ENCODE results near the gene AFF2.

AFF2 gene

DNA sequence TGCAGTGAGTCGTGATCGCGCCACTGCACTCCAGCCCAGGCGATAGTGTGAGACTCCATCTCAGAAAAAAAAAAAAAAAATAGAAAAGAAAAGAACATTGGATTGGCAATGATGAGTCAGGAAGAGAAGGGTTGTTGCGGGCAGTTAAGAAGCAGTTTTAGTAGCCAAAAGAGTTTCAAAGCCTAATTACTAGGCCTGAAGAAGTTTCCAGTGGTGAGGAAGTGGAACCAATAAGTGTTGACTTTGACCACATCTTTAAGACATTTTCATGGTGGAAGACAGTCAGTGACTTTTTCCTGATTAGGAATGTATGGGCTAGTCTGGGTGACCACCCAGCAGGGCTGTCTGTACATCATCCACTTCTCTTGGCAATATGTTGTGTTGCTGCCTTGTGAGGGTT is 442.3 kb downstream of the AFF2 start:
- TF ChIP-seq, protein P1, sequence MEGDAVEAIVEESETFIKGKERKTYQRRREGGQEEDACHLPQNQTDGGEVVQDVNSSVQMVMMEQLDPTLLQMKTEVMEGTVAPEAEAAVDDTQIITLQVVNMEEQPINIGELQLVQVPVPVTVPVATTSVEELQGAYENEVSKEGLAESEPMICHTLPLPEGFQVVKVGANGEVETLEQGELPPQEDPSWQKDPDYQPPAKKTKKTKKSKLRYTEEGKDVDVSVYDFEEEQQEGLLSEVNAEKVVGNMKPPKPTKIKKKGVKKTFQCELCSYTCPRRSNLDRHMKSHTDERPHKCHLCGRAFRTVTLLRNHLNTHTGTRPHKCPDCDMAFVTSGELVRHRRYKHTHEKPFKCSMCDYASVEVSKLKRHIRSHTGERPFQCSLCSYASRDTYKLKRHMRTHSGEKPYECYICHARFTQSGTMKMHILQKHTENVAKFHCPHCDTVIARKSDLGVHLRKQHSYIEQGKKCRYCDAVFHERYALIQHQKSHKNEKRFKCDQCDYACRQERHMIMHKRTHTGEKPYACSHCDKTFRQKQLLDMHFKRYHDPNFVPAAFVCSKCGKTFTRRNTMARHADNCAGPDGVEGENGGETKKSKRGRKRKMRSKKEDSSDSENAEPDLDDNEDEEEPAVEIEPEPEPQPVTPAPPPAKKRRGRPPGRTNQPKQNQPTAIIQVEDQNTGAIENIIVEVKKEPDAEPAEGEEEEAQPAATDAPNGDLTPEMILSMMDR (IDR thresholded peaks at IDR 0.05; ENCODE audit: low read depth, low read length), result no peak
- H3K4me3 ChIP-seq (ENCODE audit: low read depth, low read length), result no peak overlapping the region

DNA sequence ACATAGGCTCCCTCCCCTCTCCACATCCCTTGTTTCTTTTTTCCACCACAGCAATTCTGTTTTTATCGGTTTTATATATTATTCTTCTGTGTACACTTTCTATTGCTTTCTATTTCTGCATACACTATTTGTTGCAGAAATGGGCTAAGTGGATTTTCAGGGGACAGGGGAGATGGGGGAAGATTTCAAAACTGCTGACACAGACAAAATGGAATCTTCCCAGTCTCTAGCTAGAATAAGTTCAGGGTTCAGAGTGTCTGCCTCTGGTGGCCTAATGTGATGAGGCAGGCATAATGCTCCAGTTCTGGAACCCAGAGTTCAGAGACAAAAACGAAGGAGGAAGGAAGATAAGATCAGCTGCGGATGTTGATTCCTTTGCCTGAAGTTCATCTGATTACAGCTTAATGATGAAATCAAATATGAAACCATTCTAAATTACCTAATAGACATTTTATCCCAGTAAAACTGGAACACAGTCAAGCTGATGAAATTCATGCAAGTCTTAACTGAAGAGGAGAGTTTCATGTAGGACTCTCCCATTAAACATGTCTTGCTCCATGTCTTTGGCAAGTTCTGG is 447.1 kb downstream of the AFF2 start:
- H3K4me3 ChIP-seq (ENCODE audit: low read depth, low read length), result no peak overlapping the region
- TF ChIP-seq, protein P1 (IDR thresholded peaks at IDR 0.05; ENCODE audit: low read depth, low read length), result no peak

DNA sequence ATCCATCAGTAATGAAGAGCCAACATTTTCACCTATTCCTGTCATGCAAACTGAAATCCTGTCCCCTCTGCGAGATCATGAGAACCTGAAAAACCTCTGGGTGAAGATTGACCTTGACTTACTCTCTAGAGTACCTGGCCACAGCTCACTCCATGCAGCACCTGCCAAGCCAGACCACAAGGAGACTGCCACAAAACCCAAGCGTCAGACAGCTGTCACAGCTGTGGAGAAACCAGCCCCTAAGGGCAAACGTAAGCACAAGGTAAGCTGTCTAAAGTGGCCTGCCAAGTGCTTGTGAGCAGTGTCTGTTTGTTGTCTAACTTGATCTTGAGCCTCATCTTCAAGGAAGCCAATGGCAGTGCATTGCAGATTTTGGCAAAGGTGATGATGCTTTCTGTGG is 455.9 kb downstream of the AFF2 start:
- TF ChIP-seq, protein P1 (IDR thresholded peaks at IDR 0.05; ENCODE audit: low read depth, low read length), result no peak
- no peak overlapping the region for H3K4me3 ChIP-seq (ENCODE audit: low read depth, low read length)

DNA sequence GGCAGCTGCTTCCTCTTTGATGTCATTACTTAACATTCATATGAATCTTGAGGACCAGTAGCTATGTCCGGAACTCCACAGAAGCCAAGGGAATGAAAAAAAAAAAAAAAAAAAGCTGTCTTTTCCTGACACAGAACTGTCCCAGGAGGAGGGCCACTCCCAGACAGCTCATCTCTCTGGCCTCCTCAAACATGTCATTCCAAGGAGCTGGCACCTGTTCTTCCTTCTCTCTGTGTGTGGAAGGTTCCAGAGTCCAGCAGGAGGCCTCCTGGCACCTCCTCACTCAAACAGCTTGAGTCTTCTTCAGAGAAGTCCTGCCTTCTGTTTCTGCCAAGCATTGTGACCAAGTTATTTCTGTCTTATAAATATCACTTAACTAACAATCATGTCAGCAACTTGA is 458.5 kb downstream of the AFF2 start:
- TF ChIP-seq, protein P1 (IDR thresholded peaks at IDR 0.05; ENCODE audit: low read depth, low read length), result no peak
- no peak overlapping the region for H3K4me3 ChIP-seq (ENCODE audit: low read depth, low read length)

DNA sequence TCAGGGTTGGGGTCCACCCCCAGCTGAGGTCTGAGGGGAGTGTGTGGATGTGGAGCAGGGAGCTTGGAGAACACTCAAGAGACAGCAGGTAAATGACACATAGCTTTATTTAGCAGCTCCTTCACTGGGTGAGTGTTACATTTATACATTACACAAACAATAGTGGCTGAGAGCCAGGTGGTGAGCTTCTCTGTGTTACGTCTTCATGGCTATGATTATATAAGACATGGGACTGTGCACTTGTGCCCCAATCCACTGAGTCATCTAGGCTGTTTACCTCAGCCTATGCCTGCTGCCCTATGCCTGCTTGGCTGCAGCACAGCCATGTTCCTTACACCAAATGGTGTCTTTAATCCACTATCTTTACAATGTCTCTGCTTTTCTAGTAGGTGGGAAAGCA is 459.6 kb downstream of the AFF2 start:
- TF ChIP-seq, protein P1 (IDR thresholded peaks at IDR 0.05; ENCODE audit: low read depth, low read length), result no peak
- no peak overlapping the region for H3K4me3 ChIP-seq (ENCODE audit: low read depth, low read length)

DNA sequence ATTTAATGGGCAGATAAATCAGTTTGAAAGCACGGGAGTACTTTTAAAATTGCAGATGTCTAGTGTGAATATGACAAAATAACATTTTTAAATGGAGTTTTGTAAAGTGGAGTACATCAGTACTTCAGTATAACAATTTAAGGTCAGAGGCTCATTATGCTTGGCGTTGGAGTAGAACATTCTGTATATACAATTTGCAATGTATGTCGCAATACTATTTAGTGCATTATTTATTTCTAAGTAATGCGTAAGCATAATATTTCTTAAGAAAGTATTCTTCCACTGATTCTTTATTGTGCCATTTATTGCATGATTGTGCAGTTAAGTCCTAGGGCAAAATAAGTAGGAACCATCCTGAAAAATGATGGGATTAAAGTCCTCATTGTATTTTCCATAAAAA is 461.6 kb downstream of the AFF2 start:
- TF ChIP-seq, protein P1 (IDR thresholded peaks at IDR 0.05; ENCODE audit: low read depth, low read length), result no peak
- no peak overlapping the region for H3K4me3 ChIP-seq (ENCODE audit: low read depth, low read length)

DNA sequence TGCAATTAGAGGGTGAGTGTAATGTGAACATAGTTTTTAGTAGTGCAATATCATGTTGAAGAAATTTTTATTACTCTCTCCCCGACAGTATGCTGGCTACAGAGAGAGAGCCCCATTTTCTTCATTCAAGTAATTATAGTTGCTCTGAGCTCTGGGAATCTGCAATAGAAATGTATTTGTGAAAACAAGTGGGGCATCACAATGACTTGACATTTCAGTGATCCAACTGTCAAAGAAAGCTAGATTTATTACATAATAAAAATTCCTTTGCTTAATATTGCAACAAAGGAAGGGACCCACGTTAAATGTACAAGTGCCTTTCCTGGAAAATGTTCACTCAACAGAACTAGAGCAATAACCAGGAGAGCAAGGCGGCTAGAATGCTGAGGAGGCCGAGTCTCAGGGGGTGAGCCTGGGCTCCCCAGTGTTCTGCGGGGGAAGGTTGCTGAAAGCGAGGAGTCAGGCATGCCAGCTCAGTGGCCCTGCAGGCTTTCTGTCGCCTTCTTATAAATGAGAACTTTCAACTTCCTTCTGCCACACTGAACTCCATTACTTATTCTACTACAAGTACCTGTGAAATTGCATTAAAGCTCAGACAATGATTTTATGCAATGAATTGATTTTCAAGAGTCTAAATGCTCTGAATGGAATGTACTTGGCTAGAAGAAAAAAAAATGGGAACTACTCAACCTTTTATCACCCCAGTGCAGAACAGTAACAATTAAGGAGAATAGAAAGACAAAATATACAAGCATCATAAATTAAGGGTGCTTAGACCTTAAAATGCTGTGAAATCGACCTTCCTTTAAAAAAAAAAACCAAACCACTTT is 476.4 kb downstream of the AFF2 start:
- H3K4me3 ChIP-seq (ENCODE audit: low read depth, low read length), result no peak overlapping the region
- TF ChIP-seq, protein P1 (IDR thresholded peaks at IDR 0.05; ENCODE audit: low read depth, low read length), result no peak
